Mesothelial cell of epicardium (in vitro differentiated cells): Measurements from ENCODE around the gene C12orf56. TPM values are rescaled to one million over a fixed set of nuclear protein-coding genes. Genes with fewer than 3 reads are reported as not detected.

Source experiments
- DNase-seq, 2 experiments: peaks; one replicate each; pipeline ENCODE4 v3.0.0; 2021; ENCODE audit warnings: low spot score in 2 of 2; ENCODE audit not compliant: unreplicated experiment in 2 of 2
- H3K27ac Mint-ChIP-seq: 2 replicates; pipeline ENCODE4 v1.8.0; 2021; ENCODE audit warnings: mixed read lengths
- H3K27me3 Mint-ChIP-seq: 2 replicates; pipeline ENCODE4 v1.8.0; 2021; ENCODE audit warnings: low read depth, mixed read lengths
- H3K36me3 Mint-ChIP-seq: 2 replicates; pipeline ENCODE4 v1.8.0; 2021; ENCODE audit warnings: mixed read lengths
- H3K4me1 Mint-ChIP-seq: 2 replicates; pipeline ENCODE4 v1.8.0; 2021; ENCODE audit warnings: mixed read lengths
- H3K4me3 Mint-ChIP-seq: 2 replicates; pipeline ENCODE4 v1.8.0; 2021; ENCODE audit warnings: mild to moderate bottlenecking, moderate library complexity, mixed read lengths
- H3K9me3 Mint-ChIP-seq: 2 replicates; pipeline ENCODE4 v1.8.0; 2021; ENCODE audit warnings: mixed read lengths
- total RNA-seq: library from RNA; stranded (reverse); gene quantifications from 3 replicates; pipeline ENCODE4 v1.2.1, GENCODE V29; 2021
- TF ChIP-seq, protein P1 (sequence below): fragments of 200-600 bp; sonication (generic); IDR thresholded peaks from one replicate; pipeline ENCODE4 v1.5.0; 2021; ENCODE audit warnings: antibody characterized with exemption; ENCODE audit not compliant: unreplicated experiment

Gene C12orf56, protein sequence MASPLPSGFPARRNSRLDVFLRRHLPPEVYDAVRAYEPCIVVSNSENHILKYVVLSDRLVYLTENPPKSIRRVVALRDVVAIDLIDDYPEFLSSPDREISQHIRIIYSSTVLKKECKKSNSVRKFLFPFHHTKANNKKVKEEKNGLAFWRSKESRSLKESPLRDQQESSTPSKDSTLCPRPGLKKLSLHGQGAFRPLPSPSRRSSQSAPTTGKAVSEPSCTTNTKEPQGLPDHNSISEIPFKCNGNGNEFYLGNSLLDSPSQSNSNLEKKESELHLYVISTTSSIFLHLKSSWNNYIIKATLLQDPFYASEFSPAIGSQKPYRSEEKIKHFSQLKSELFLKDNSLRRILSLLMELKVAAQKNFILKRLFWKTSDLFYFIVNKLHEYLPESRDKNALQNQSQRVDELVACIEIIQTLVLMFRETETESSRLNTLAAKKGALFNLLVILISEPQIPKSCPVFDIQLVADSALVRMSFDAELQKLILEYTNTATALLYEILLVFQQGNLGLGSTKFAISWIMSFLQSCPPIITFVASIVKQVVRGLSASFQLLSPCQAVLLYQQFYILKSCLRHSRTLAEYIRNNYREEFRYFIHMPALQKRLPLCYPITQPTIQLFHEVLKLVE
- total RNA-seq, result 0.41 to 0.93 TPM (median 0.45 TPM) in 3 replicates

DNA sequence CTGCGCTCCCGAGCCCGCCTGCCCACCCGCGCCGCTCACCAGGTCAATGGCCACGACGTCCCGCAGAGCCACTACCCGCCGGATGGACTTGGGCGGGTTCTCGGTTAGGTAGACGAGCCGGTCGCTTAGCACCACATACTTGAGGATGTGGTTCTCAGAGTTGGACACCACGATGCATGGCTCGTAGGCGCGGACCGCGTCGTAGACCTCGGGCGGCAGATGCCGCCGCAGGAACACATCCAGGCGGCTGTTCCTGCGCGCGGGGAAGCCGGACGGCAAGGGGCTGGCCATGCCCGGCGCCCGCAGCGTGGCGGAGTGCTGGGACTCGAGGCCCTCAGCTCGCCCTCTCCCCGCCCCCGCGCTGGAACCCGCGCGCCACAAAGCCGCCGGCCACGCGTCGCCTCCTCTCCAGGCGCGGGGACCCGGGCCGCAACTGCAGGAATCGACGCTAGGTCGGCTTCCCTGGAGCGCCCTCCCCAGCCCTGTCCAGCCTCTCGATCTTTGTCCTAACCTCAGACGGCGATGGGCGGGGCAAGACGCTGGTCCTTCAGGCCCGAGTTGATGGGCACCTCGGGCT lies at the start of gene C12orf56:
Gene C12orf56, minus strand, starts transcription at position 484 of the 577 bp plus-strand sequence. Its CDS starts 193 bp downstream, at position 291.
- H3K36me3 Mint-ChIP-seq, result no peaks in the 10 kb centered on the region
- H3K9me3 Mint-ChIP-seq, result no peaks in the 10 kb centered on the region
- H3K27me3 Mint-ChIP-seq, result no peaks in the 10 kb centered on the region
- no peak within 1 kb of the TSS for H3K27ac Mint-ChIP-seq
- no peak for DNase-seq
- TF ChIP-seq, protein P1, sequence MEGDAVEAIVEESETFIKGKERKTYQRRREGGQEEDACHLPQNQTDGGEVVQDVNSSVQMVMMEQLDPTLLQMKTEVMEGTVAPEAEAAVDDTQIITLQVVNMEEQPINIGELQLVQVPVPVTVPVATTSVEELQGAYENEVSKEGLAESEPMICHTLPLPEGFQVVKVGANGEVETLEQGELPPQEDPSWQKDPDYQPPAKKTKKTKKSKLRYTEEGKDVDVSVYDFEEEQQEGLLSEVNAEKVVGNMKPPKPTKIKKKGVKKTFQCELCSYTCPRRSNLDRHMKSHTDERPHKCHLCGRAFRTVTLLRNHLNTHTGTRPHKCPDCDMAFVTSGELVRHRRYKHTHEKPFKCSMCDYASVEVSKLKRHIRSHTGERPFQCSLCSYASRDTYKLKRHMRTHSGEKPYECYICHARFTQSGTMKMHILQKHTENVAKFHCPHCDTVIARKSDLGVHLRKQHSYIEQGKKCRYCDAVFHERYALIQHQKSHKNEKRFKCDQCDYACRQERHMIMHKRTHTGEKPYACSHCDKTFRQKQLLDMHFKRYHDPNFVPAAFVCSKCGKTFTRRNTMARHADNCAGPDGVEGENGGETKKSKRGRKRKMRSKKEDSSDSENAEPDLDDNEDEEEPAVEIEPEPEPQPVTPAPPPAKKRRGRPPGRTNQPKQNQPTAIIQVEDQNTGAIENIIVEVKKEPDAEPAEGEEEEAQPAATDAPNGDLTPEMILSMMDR, result no peak
- H3K4me3 Mint-ChIP-seq, result no peak within 1 kb of the TSS
- peaks cover 5% of the 10 kb centered on the region for H3K4me1 Mint-ChIP-seq

DNA sequence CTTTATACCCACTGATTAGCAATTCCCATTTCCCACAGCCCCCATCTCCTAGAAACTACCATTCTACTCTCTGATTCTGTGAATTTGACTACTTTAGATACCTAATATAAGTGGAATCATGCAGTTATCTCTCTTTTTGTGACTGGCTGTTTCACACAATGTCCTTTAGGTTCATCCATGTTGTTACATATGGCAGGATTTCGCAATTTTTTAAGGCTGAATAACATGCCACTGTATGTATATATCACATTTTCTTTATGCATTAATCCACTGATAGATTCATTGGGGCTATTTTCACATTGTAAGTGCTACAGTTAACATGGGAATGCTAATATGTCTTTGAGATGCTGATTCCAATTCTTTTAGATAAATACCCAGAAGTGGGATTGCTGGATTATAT lies 49.5 kb upstream of the C12orf56 start:
- Mint-ChIP-seq H3K4me3 (no peak overlapping the region), H3K36me3 (peaks cover 46% of the 10 kb centered on the region), H3K4me1 (no peaks in the 10 kb centered on the region), H3K9me3 (no peaks in the 10 kb centered on the region), H3K27ac (no peak overlapping the region), H3K27me3 (no peaks in the 10 kb centered on the region)
- TF ChIP-seq, protein P1, result no peak
- DNase-seq, result no peak

DNA sequence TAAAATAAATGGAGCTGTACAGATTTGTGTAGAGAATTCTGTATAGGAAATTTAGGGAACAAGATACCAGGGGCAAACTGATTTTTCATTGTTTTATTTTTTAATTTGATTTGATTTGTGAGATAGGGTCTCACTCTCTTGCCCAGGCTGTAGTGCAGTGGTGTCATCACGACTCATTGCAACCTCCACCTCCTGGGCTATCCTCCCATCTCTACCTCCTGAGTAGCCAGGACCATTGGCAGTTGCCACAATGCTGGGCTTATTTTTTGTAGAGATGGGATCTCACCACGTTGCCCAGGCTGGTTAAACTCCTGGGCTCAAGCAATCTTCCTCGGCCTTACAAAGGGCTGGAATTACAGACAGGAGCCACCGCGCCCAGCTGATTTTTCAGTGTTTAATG lies 43.4 kb upstream of the C12orf56 start:
- Mint-ChIP-seq H3K36me3 (peaks cover 61% of the 10 kb centered on the region), H3K4me1 (peaks cover 4% of the 10 kb centered on the region)
- TF ChIP-seq, protein P1, result no peak

DNA sequence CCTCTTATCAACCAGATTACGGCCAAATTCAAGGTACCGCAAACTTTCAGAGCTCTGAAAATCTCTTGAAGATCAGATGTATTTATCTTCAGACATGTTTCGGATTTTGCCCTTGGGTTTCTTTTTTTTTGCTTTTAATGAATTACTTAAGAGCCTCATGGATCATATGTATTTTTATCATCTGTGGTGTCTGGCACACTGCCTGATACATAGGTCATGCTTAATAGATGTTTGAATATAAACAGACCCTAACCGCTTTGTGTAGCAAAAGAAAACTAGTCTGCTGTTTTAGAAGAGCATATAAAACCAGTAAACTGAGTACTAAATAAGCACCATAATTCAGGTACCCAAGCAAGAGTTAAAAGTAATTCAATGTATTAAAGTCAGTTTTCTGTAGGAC lies 41.2 kb upstream of the C12orf56 start:
- no peak overlapping the region for H3K27ac Mint-ChIP-seq
- H3K36me3 Mint-ChIP-seq, result peaks cover 60% of the 10 kb centered on the region

More for the DNA sequence above, 43.4 kb upstream of the C12orf56 start:
- Mint-ChIP-seq H3K27ac (no peak overlapping the region), H3K9me3 (no peaks in the 10 kb centered on the region), H3K27me3 (no peaks in the 10 kb centered on the region), H3K4me3 (no peak overlapping the region)
- no peak for DNase-seq

DNA sequence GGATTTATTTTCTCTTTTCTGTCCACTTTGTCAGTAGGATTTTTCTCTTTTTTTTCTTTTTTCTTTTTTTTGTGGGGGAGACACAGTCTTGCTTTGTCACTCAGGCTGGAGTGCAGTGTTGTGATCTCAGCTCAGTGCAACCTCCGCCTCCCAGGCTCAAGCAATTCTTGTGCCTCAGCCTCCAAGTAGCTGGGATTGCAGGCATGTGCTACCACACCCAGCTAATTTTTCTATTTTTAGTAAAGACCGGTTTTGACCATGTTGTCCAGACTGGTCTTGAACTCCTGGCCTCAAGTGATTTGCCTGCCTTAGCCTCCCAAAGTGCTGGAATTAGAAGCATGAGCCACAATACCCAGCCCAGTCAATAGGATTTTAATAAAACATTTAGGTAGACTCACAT lies 40.3 kb upstream of the C12orf56 start:
- DNase-seq, result no peak
- TF ChIP-seq, protein P1, result no peak
- H3K27me3 Mint-ChIP-seq, result no peaks in the 10 kb centered on the region
- H3K4me1 Mint-ChIP-seq, result peaks cover 4% of the 10 kb centered on the region
- H3K4me3 Mint-ChIP-seq, result no peak overlapping the region
- peak overlapping the region; percentile 33 for H3K27ac Mint-ChIP-seq
- H3K36me3 Mint-ChIP-seq, result peaks cover 62% of the 10 kb centered on the region
- H3K9me3 Mint-ChIP-seq, result no peaks in the 10 kb centered on the region

More for the DNA sequence above, 41.2 kb upstream of the C12orf56 start:
- no peaks in the 10 kb centered on the region for H3K9me3 Mint-ChIP-seq
- DNase-seq, result no peak
- H3K4me1 Mint-ChIP-seq, result peaks cover 4% of the 10 kb centered on the region
- no peaks in the 10 kb centered on the region for H3K27me3 Mint-ChIP-seq
- TF ChIP-seq, protein P1, result no peak
- H3K4me3 Mint-ChIP-seq, result no peak overlapping the region
